ENCODE results near the gene RNF5.
"Not testable (repeated sequence)": the region's sequence is repeated elsewhere in the genome, so short reads cannot be mapped to it uniquely, and the experiment has no call there.

RNF5 gene

DNA sequence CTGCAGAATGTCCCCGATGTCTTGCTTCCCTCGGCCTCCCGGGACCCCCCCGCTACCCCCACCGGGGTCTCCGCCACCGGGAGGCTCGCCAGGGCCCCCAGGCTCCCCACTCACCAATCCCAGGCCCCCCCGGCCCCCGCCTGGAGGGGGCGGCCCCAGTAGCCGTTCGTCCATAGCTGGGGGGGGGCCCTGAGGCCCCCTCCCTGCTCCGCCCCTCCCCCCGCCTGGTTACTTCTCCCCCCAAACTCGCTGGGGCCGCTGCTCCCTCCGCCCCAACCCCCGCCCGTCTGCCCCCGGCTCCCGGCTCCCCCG is 11.5 kb downstream of the RNF5 start:
- no peak for DNase-seq (ENCODE audit: low spot score)

DNA sequence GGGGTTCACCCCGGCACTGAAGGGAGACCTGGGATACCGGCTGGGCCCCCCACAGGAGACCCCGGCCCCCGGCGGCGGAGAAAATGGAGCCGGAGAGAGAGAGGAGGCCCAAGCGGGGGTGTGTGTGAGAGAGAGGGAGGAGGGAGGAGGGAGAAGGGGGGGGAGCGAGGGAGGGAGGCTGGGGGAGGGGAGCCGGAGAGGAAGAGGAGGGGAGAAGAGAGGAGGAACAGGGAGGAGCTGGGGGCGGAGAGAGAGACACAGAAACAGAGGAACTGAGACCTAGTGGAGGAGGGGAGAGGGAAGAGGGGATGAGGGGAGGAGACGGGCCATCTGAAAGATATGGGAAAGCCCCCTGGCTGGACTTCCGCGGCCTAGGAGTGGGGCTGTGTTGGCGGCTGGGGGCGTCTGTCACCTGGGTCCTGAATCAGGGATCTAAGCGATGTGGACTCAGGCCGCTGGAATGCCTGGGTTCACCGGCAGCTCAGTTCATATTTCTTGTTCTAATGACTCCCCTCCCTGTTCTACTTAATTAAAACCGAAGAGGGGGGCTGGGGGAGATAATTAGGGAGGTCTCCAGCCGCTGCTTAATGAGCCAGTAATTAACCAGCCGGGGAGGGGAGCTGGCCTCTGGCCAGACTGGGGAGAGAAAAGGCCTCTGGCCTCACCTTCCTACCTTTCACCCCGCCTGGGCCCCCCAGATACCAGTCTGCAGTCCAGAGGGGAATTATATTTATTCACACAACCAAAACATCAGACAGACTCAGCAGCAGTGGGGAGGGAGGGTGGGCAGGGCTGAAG is 12.0 kb downstream of the RNF5 start, which contains the start of gene PBX2:
Gene PBX2 (minus strand): TSS at position 149 of the 798 bp plus-strand sequence. CDS start 287 bp downstream, outside the sequence.
- DNase-seq (ENCODE audit: low spot score), result peak; percentile 74

DNA sequence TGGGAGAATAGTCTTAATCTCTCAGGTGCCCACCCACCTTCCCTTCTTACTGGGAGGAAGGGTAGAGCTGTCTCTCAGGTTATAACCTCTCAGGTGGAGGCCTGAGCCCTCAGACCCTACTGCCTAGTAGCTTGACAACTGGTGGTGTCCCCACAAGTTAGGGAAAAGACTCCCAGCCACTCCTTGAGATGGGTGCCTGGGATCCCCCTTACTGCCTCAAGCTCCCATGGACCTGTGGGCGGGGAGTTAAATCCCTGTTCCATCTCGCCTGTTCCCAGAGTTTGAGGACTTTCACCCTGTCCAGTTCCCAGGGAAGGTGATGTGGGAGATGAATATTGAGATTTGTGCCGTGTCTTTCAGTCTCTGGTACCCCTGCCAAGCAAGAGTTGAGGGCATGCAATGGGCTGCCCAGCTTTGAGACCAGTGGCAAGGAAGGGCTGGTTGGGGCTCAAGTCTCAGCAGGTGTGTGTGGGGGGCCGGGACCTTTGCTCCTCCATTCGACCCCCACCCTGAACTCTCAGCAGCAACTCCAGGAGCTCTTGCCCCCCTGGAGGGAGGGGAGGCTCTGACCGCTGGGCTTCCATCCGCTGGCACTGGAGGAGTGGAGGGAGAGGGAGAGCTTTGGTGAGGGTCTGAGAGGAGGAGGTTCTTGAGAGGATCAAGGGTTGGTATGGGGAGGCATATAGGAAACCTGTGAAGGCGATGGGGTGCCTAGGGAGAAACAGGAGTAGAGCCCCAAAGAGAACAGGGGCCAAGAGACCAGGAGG is 12.9 kb downstream of the RNF5 start:
- no peak for DNase-seq (ENCODE audit: low spot score)

DNA sequence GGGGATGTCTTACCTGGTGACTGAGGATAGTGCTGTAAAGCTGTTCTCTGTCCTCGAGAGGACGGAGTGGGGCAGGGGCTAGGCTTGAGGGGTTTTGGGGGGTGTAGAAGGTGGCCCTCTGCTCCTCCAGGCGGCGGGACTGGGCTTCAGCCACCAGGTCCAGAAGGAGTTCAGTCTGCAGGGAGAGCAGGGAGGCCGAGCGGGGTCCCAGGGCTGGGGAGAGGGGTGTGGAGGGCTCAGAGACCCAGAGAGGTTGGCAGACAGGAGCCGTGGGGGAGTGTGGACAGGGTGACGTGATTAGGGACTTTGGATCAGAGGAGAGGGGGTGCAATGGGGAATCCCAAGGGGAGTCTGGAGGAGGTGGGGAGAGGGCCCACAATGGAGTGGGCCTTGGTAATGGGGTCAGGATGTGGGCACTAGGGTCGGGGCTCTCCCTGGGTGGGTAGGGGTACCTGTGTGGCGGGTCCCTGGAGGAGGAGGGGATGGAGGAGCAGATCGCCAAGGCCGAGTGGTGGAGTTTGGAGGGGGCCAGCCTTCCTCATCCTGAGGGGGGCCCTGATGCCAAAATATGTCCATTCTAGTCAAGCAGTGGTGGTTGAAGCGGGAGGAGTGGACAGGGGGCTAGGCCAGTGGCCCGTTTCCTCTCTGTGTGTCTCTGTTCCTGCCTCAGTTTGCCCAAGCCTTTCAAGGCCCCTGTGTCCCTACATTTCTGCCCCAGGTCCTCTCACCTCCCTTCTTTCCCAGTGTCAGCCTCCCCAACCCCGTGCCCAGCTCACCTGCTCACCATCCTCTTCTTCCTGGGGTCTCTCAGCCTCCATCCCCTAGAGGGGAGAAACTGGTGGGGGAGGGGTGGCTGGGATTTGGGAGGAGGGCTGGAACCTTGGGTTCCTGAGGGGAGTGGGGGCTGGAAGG is 13.7 kb downstream of the RNF5 start:
- no peak for DNase-seq (ENCODE audit: low spot score)

DNA sequence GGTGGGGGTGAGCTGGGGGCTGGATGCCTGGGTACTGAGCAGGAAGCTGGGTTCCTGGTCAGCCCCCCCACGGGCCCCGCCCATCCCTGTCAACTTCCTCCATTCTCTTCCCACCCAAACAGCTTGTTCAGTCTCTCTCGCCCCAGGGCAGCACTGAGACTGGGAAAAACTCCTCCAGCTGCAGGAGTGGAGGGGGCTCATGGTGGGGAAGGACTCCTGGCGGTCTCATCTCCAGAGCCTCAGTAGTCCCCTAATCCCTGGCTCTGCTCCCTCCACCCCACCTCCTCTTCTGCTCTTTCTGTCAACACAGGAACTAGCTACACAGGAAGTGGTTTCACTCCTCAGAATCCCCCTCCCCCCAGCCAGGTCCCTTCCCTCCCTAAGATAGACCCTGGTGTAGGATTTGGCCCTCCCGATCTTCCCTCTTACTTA is 14.4 kb downstream of the RNF5 start, which contains the start of gene GPSM3:
Gene GPSM3 (minus strand): TSS at position 36 of the 432 bp plus-strand sequence. CDS start 130 bp downstream, outside the sequence.
- DNase-seq (ENCODE audit: low spot score), result no peak

DNA sequence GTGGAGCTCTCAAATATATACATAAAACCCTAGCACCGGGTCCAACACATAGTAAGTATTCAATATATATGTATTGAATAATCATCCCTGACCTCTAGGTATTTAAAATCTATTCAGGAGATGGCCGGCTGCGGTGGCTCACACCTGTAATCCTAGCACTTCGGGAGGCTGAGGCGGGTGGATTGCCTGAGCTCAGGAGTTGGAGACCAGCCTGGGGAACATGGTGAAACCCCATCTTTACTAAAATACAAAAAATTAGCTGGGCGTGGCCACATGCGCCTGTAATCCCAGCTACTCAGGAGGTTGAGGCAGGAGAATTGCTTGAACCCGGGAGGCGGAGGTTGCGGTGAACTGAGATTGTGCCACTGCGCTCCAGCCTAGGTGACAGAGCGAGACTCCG is 14.9 kb downstream of the RNF5 start:
- DNase-seq (ENCODE audit: low spot score), result not testable (repeated sequence)

DNA sequence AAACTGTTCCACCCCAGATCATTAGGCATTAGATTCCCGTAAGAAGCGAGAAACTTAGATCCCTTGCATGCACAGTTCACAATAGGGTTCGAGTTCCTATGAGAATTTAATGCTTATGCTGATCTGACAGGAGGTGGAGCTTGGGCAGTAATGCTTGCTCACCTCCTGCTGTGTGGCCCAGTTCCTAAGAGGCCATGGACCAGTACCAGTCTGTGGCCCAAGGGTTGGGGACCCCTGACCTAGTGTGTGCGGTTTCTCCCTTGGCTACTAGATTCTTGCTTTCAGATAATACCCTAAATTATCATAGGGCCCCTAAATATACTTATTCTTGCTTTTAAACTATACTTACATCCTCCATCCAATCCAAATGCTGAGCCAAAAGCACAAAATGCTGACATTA is 16.2 kb downstream of the RNF5 start:
- DNase-seq (ENCODE audit: low spot score), result no peak

DNA sequence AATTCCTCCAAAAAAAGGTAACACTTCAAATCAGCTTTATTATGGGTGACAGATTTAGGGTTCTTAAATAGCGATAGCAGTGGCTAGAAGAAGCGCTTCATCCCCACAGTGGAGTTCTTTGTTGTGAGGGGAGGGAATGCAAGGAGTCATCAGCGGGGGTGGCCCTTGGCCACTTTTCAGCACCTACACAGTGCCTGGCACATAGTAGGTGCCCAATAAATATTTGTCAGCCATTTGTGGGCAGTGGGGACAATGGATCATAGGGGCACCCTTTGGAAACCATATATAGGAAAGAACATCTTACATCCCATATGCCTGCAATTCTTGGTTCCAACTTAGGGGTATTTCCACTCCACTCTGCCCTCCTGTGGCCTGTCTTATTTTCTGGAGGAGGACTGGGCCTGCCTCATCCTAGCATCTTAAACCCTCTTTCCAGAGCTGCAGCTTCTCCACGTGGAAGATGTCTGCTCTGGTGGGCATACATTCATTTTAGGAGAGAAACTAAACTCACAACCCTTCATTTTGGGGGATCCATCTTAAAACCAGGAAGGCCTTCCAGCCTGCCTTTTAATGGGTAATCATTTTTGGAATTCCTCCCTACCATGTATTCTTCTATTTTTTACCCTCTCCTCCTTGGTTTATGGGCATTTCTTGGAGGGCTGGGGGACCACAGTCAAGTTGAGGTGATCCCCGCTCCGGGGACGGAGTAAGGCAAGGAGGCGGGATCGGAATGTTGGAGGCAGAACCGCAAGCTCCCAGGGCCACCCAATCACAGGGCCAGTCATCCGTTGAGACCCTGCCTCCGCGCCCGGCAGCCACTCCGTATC is 16.8 kb downstream of the RNF5 start:
- DNase-seq (ENCODE audit: low spot score), result peak; percentile 47

DNA sequence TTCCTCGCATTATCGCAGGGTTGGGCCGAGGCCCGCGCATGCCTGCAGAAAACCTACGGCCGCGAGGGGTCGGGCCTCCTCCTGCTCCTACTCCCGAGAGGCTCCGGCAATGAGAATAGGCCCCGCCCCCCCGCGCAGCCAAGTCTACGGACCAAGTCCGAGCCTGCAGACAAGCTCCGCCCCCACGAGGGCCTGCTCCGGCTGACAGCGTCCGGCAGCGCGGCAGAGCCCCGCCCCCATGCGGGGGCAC is 17.4 kb downstream of the RNF5 start:
- peak; percentile 98 for DNase-seq (ENCODE audit: low spot score)

DNA sequence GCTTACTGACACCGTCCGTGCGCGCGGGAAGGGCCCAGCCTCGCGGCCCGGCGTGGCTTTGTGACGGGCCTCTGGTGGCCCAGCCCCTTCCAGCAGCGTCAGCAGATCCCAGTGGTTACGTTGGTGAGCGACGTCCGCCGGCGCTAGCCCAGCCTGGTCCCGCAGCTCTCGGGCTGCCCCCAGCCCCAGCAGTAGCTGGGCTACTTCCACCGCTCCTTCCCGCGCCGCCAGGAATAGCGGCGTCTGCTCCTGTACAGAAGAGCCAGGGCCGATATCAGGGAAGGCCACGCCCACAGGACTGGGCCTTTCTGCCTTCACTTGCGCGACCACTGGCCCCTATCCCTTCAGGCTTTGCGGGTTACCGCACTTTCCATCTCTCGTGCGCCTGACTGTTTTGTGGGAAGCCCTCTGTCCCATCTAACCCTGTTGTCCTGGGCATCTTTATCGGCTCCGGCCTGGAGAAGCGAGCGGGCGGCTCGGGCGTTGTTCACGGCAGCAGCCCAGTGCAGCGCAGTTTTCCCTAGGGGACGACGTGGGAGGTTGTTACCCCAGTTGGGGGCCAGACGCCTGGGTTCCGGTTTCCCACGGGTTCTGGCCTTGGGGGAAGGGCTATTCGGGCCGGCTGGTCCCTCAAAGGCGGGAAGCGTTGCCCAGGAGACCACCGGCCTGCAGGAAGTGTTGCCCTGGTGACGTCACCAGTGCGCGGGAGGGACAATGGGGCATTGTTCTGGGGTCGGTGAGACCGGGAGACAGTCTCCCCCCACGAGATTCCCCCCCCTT is 17.9 kb downstream of the RNF5 start:
- peak; percentile 77 for DNase-seq (ENCODE audit: low spot score)

DNA sequence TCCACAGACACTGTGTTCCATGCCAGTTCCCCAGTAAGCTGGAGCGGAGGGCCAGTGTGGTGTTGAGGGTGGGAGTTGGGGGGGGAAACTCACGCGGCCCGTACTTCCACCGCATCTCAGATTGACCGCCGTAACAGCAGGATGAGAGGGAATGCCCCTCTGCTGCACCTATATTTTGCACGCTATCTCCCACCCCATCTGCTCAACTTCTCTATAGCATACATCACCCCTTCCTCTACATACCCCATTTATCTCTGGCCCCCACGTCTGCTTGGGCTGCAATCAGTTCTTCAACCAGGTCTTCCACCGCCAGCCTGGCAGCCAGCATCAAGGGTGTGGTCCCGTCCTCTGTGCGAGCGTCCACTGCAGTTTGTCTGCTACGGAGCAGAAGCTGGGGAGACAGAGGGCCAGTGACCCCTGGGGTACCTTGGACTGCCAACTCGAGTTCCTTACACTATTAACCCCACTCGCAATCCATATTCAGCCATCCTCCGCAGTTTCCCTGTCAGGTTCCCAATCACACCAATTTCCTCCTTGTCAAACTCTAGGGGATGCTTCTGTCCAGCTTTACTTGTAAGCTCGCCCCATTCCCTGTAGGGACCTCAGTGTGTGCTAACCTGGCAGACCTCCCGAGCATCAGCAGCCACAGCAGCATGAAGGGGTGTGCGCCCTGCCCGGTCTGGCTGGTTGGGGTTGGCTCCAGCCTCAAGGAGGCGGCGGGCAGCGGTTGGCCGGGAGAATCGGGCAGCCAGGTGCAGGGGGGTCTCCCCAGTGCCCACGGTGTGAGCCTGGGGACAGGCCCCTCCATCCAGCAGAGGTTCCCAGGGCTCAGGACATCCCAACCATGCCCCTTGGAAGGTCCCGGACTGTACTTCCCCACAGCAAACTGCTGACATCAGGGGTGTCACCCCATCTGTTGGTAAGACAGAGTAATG is 18.7 kb downstream of the RNF5 start:
- DNase-seq (ENCODE audit: low spot score), result no peak

DNA sequence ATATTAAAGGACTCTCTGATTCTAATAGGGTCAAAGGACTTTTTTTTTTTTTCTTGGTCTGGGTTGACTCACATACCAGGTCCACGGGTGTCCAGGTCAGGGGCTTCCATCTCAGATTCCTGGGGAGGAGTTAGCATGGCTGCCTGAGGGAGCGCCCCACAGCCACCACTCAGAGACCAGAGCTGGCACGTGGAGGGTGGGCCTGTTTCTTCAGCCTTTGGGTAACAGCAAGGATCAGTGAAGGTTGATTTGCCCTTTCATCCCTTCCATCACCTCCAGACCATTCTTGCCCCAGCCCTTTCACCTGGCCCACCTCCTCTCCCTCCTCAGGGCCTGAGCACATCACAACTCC is 20.1 kb downstream of the RNF5 start:
- DNase-seq (ENCODE audit: low spot score), result no peak

DNA sequence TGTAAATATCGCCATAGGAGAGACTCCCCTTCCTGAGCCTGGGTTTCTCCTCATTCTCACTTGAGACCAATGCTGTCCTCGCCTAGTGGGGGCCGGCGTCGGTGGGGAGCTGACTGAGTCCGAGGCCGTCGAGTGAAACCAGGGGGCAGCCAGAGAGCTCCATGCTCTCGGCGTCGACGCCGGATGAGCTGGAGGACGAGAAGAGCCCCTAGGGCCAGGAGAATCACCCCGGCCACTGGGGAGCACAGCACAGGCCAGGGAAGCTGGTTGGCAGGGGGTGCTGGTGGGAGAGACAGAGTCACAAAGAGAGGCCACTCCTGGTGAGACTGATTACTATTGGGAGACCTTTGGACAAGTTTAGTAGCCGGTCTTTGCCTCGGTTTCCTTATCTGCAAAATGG is 20.7 kb downstream of the RNF5 start:
- no peak for DNase-seq (ENCODE audit: low spot score)

DNA sequence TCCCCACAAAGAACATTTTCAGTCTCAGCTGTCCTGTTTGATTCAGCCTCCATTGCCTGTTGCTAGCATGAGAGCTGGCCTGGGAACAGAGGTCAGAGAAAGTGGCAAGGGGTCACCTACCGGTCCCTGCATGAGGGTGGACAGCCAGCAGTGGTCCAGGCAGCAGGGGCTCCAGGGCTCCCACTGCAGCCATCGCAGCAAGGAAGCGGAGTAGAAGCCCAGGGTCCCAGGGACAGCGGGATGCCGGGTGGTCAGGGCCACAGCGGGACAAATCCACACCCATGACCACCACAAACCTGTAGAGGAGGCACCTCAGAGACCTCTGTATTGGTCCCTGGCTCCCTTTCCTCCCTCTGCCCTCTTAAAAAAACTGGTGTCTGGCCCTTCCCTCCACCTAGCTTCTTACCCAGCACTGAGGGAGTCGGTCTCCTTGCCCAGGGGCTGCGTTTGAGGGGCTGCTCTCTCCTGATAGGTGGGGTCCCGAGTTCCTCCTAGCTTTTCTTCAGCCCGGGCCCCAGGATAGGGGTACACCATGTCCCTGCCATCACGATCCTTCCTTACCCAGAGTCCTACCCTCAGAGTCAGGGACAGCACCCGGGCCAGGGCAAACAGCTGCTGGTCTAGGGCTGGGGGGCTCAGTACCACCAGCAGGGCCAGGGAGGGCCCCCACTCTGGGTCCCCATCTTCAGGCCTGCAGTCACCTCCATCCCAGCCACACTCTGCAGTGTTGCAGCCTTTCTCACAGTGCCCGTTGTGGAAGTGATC is 22.7 kb downstream of the RNF5 start:
- no peak for DNase-seq (ENCODE audit: low spot score)

DNA sequence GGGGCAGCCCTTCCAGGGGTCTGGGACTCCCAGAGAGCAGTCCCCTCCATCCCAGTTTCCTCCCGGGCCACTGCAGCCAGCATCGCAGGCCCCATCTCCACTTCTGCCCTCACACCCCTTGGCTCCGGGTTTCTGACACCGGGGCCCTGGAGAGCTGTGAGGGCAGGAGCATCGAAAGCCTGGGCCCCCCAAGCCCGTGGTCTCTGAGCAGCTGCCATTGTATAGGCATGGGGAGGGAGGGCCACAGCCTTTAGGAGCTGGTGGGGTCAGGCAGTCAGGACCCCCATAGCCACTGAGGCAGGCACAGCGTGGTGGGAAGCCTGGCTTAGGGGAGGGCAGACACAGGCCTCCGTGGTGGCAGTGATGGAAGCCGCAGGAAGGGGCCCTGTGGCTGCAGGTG is 24.0 kb downstream of the RNF5 start:
- DNase-seq (ENCODE audit: low spot score), result no peak

DNA sequence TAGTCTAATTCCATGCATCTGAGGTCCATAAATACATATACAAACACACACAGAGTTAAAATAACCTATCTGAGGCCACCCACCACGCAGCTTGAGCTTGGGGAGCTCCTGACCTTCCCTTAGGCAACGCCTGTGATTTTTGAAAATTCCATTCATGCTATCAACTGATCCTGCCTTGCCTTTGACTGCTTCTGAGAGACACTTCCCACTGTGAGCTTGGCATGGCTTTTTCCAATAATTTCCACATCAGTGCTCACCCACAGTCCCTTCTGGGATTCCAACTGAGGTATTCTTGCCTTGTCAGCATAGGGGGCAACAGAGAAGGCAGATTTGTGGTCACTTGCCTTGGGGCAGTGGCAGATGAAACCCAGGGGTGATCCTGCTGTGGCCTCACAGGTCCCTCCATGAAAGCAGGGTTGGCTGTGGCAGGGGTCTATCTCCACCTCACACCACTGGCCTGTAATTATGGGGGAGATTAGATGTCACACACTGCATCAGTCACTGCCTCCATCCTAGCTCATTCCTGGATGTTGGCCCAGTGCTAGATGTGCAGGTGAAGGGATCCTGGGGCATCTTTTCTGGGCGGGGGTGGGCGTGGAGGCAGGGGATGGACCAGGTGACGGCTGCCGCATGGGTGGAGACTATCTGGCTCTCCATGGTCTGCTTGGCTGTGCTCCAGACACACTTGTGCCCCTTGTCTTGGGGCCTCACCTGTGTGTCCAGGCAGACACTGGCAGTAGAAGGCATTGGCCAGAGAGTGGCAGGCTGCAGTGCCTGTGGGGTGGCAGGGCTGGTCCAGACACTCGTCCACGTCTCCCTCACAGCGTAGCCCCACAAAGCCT is 25.4 kb downstream of the RNF5 start:
- no peak for DNase-seq (ENCODE audit: low spot score)

DNA sequence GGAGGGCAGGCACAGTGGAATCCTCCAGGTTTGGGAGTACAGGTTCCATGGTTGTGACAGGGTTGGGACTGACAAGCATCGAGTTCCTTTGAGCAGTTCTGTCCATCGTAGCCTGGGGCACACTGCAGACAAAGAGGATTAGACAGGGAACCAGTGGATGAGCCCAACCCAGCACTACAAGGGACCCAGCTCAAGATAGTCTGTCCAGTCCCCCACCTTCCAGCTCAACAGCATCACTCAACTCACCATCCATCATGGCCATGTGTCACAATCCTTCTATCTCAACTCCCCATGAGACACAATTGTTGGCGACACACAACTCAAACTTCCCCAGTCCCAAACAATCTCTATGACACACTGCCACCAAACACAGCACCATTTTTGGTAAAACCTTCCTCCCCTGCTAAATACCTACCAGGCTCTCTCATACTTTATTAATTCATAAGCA is 26.1 kb downstream of the RNF5 start:
- no peak for DNase-seq (ENCODE audit: low spot score)

DNA sequence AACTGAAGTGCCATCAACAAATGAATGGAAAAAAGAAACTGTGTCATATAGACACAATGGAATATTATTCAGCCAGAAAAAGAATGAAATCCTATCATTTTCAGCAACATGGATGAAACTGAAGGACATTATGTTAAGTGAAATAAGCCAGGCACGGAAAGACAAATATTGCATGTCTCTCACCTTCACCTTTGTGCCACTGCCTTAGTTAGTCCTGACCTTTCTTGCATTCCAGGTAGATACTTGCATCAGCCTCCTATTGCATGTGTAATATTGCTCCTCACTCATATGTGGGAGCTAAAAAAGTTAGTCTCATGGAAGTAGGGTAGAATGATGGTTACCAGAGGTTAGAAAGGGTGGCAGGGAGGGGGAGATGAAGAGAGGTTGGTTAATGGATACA is 30.8 kb downstream of the RNF5 start:
- DNase-seq (ENCODE audit: low spot score), result no peak

Data from AG08396 (cell line).